H54 (cell line): ENCODE measurements around the gene NUP85.
"Not testable (repeated sequence)": the region's sequence is repeated elsewhere in the genome, so short reads cannot be mapped to it uniquely, and the experiment has no call there.

Experiments used
- DNase-seq: peaks from one replicate; pipeline ENCODE4 v3.0.0; 2011; ENCODE audit warnings: low spot score, mixed read lengths; ENCODE audit not compliant: insufficient read length
- FAIRE-seq: peaks from 3 replicates; lab custom pipeline; 2011; peaks lifted over from hg19 to GRCh38; lab: Jason Lieb, UNC
- POLR2A ChIP-seq: IDR thresholded peaks from 2 replicates; pipeline ENCODE4 v1.6.1; 2011; ENCODE audit warnings: low read depth, mild to moderate bottlenecking, low read length

NUP85 gene, protein sequence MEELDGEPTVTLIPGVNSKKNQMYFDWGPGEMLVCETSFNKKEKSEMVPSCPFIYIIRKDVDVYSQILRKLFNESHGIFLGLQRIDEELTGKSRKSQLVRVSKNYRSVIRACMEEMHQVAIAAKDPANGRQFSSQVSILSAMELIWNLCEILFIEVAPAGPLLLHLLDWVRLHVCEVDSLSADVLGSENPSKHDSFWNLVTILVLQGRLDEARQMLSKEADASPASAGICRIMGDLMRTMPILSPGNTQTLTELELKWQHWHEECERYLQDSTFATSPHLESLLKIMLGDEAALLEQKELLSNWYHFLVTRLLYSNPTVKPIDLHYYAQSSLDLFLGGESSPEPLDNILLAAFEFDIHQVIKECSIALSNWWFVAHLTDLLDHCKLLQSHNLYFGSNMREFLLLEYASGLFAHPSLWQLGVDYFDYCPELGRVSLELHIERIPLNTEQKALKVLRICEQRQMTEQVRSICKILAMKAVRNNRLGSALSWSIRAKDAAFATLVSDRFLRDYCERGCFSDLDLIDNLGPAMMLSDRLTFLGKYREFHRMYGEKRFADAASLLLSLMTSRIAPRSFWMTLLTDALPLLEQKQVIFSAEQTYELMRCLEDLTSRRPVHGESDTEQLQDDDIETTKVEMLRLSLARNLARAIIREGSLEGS

DNA sequence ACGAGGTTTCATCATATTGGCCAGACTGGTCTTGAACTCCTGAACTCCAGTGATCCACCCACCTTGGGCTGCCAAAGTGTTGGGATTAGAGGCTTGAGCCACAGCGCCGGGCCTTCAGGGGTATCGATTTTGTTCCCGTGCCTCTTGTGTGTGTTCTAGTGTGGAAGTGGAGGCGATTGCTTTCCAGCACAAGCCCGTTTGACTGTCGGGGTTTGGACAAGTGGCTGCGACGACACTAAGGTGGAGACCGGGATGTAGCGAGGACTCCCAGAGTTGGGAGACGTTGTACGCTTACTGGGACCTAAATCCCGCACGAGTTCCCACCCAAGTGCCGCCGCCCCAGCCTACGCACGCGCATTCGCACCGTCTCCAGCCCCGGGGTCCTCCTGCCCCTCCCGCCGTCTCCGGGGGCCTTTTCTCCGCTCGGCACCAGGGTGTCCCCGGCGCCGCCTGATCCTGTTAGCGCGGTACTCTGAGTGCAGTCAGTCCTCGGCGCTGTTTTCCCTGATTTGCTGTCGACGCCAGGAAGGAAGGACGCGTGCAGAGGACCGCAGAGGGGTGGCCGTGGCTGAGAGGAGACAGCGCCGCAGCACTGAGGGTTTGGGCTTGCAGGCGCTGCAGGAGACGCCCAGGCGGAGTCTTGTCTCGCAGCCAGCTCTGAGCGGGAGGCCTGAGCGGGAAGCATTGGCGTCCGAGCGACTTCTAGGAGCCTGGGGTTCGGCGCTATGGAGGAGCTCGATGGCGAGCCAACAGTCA lies at the start of gene NUP85:
TSS of gene NUP85 (plus strand) at position 643 of the 756 bp plus-strand sequence. CDS start at position 726, 83 bp downstream.
- no peak for FAIRE-seq
- peak; percentile 96 for TF ChIP-seq POLR2A
- DNase-seq: peak; percentile 98

DNA sequence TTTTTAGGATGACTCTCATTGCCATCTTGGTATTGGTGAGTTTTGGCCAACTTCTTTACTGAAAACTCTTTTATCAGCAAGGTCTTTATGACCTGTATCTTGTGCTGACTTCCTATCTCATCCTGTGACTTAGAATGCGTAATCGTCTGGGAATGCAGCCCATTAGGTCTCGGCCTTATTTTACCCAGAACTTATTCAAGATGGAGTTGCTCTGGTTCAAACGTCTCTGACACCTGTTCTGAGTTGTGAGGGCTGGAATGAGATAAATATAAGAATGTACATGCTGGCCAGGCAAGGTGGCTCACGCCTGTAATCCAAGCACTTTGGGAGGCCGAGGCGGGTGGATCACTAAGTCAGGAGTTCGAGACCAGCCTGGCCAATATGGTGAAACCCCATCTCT lies 47.0 kb upstream of the NUP85 start:
- not testable (repeated sequence) for FAIRE-seq, DNase-seq

DNA sequence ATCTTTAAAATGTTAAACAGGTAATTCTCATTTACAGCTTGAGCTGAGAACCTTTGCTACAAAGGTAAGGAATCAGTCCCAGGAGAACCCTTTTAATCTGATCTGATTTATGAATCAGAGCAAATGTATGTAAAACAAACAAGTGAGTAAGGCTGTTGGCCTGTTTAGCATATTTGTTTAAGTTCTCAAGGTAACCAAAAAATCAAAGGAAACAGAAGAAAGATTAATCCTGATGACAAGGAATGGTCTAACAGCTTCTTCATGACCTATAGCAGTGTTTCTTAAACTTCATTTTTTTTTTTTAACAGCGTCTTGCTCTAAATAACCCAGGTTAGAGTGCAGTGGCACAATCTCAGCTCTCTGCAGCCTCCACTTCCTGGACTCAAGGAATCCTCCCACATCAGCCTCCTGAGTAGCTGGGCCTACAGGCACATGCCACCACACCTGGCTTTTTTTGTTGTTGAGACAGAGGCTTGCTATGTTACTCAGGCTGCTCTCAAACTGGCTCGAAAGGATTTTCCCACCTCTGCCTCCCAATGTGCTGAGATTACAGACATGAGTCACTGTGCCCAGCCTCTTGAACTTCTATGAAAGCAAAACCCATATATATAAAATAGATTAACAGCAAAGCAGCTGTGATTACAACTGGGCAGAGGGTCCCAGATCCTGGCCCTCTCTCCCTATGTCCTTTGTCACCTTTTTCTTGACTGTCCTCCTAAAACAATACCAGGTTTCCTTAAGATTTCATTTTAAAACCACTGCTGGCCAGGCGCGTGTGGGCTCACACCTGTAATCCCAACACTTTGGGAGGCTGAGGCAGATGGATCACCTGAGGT lies 46.1 kb upstream of the NUP85 start:
- TF ChIP-seq POLR2A: no peak
- no peak for FAIRE-seq

DNA sequence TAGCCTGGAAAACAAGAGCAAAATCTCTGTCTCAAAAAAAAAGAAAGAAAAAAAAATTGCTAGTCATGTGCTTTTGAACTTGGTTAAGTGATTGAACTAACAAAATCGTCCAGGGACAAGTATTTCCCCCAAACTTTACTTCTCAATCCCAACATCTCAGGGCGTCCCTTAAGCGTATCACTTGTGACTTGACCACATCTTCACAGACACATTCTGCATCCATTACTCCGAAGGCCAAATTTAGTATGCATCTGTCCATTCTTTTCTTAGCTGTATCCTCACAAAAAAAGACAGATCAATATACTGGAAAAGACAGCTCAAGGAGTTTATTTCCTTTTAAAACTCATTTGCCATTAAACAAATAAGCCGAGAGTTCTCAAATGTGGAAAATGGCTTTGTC lies 45.3 kb upstream of the NUP85 start:
- FAIRE-seq (no peak), DNase-seq (no peak)
- TF ChIP-seq POLR2A: no peak

More for the DNA sequence above, 46.1 kb upstream of the NUP85 start:
- peak; percentile 24 for DNase-seq

DNA sequence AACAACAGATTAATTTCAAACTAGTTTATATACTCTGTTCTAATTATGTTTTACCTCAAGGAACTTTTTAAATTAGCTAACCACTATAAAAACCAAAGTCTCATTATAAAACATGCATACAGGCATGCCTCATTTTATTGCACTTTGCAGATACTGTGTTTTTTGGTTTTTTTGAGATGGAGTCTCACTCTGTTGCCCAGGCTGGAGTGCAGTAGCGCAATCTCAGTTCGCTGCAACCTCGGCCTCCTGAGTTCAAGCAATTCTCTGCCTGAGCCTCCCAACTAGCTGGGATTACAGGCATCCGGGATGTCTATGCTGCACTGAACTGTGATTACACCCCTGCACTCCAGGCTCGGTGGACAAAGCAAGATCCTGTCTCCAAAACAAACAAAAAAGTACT lies 42.4 kb upstream of the NUP85 start:
- DNase-seq: no peak
- no peak for TF ChIP-seq POLR2A
- FAIRE-seq: no peak

DNA sequence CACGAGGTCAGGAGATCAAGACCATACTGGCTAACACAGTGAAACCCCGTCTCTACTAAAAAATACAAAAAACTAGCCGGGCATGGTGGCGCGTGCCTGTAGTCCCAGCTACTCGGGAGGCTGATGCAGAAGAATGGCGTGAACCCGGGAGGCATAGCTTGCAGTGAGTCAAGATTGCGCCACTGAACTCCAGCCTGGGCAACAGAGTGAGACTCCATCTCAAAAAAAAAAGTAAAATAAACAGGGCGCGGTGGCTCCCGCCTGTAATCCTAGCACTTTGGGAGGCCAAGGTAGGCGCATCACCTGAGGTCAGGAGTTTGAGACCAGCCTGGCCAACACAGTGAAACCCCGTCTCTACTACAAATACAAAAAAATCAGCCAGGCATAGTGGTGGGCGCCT lies 40.9 kb upstream of the NUP85 start:
- DNase-seq, FAIRE-seq: not testable (repeated sequence)

DNA sequence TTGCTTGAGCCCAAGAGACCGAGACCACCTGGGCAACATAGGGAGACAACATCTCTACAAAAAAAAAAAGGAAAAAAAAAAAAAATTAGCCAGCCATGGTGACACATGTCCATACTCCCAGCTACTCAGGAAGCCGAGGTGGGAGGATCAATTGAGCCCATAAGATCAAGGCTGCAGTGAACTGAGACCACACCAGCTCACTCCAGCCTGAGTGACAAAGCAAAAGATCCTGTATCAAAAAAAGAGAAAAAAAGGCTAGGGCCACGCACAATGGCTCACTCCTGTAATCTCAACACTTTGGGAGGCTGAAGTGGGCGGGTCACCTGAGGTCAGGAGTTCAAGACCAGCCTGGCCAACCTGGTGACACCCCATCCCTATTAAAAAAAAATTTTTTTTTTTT lies 36.5 kb upstream of the NUP85 start:
- TF ChIP-seq POLR2A: no peak
- DNase-seq (no peak), FAIRE-seq (no peak)

DNA sequence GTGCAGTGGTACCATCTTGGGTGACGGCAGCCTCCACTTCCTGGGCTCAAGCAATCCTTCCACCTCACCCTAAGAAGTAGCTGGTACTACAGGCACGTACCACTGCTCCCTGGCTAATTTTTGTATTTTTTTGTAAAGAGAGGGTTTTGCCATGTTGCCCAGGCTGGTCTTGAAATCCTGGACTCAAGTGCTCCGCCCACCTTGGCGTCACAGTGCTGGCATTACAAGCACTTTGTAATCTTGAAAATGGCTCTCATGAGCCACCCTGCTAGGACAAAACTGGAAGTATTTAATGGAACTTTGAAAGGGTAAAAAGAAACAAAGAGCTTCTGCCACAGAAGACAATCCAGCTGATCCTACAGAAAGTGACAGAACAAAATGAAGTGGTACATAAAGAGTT lies 32.0 kb upstream of the NUP85 start:
- TF ChIP-seq POLR2A: no peak
- no peak for FAIRE-seq

DNA sequence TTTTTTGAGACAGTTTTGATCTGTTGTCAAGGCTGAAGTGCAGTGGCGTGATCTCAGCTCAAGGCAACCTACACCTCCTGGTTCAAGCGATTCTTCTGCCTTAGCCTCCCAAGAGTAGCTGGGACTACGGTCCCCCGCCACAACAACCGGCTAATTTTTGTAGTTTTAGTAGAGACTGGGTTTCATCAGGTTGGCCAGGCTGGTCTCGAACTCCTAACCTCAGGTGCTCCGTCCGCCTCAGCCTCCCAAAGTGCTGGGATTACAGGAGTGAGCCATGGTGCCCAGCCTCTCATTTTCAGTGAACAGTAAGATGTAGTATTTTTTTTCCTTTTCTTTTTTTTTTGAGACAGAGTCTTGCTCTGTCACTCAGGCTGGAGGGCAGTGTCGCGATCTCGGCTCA lies 30.5 kb upstream of the NUP85 start:
- TF ChIP-seq POLR2A: no peak
- FAIRE-seq (no peak), DNase-seq (no peak)

More for the DNA sequence above, 32.0 kb upstream of the NUP85 start:
- DNase-seq: no peak

DNA sequence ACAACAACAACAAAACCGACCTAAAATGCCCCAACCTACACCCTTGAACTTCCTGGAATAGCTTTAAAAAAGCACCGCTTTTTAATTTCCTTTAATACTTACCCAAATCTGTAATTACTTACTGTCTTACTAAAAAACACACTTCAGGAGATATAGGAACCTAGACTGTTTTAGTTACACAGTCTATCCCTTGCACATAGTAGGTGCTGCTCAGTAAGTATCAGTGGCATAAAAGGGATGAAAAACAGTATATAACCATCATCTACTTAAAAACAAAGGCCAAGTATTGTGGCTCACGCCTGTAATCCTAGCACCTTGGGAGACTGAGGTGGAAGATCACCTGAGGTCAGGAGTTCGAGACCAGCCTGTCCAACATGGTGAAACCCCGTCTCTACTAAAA lies 28.9 kb upstream of the NUP85 start:
- no peak for DNase-seq
- FAIRE-seq: no peak
- TF ChIP-seq POLR2A: no peak

DNA sequence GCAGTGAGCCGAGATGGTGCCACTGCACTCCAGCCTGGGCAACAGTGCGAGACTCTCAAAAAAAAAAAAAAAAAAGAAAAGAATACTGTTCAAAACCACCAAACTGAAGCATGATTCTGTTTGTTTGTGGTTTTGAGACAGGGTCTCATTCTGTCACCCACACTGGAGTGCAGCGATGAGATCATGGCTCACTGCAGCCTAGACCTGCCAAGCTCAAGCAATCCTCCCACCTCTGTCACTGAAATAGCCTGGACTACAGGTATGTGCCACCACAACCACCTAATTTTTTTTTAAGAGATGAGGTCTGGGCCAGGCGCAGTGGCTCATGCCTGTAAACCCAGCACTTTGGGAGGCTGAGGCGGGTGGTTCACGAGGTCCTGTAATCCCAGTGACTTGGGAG lies 27.0 kb upstream of the NUP85 start:
- TF ChIP-seq POLR2A: no peak
- DNase-seq (no peak), FAIRE-seq (no peak)

DNA sequence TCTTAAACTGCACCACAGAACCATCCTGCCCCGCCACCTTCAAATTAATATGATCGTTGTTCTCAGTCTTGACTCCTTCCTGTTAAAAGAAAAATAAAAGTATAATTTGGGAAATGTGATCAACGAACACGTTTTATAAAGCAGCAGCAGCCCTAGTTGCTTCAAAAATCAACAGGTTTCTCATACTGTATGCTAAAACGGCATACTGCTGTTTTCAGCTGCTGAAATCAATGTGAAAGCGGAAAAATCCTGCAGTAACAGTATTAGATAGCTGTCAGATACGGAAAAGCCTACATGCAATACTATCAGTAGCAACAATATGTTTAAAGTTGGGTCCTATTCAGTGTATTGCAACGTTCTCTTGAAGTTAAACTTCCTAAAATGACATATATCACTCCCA lies 24.4 kb upstream of the NUP85 start:
- no peak for TF ChIP-seq POLR2A
- no peak for DNase-seq
- no peak for FAIRE-seq

DNA sequence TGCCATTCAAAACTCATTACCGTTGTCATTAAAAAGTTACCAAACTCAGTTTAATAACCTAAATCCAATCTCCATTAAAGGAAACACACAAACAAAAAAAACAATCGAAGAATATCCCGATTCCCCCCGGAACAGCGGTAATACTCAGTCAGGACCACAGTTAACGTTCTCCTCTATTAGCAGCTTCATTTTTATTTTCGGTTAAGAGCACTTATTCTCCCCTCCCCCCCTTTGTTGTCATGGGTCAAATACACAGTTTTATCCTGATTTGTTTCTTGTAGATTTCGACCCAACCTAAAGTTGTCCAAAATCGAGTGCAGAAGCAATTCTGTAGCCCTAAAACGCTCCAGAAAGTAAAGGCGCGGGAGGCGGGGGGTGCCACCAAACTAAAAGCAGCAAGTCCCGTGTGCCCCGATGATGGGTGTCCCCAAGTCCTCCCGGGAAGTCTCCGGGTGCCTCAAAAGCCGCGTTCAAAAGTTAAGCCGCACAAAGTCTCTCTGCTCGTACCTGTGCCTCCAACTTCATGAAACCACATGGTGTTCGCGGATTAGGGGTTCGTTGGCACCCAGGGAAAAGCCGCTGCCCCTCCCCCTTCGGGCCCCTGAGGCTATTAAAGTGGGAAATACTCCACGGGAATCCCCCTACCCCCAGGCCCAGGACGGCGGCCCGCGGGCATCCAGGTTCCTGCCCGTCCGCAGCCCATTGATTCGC lies 23.7 kb upstream of the NUP85 start:
- no peak for TF ChIP-seq POLR2A
- FAIRE-seq (no peak), DNase-seq (no peak)
